ENCODE data around the gene FTL.

Gene FTL

DNA sequence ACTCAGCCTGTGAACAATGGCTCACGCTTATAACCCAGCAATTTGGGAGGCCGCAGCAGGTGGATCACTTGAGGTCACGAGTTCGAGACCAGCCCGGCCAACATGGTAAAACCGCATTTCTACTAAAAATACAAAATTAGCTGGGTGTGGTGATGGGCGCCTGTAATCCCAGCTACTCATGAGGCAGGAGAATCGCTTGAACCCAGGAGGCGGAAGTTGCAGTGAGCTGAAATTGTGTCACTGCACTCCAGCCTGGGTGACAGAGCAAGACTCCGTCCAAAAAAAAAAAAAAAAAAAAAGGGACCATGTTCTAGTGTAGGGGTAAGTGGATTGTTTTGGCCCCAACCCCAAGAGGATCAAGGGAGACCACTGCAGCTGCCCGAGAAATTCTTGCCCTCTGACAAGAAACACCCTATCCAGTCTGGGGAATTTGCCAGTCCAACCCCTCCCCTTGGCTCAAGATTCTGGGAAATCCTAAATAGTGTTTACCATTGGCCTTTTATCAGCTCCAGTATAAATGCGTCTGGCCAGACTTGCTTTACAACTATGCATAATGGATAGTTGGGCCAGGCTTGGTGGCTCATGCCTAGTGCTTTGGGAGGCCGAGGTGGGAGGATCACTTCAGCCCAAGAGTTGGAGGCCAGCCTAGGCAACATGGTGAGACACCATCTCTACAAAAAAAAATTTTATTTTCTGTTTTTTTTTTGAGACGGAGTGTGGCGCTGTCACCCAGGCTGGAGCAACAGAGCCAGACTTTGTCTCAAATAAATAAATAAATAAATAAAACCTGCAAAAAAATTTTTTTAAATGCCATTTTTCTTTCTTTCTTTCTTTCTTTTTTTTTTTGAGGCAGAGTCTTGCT, 36.7 kb upstream of the FTL start:
- Mint-ChIP-seq H3K27ac (ENCODE audit: low read depth) (no peak overlapping the region), H3K9me3 (no peaks in the 10 kb centered on the region), H3K4me1 (peaks cover 5% of the 10 kb centered on the region), H3K4me3 (no peak overlapping the region), H3K27me3 (no peaks in the 10 kb centered on the region), H3K36me3 (ENCODE audit: insufficient read depth) (peaks cover 3% of the 10 kb centered on the region)
- DNase-seq (ENCODE audit: low spot score in 2 of 2) (no peak), ATAC-seq (replicated peaks; ENCODE audit: extremely low read depth, poor library complexity, severe bottlenecking) (no peak)

DNA sequence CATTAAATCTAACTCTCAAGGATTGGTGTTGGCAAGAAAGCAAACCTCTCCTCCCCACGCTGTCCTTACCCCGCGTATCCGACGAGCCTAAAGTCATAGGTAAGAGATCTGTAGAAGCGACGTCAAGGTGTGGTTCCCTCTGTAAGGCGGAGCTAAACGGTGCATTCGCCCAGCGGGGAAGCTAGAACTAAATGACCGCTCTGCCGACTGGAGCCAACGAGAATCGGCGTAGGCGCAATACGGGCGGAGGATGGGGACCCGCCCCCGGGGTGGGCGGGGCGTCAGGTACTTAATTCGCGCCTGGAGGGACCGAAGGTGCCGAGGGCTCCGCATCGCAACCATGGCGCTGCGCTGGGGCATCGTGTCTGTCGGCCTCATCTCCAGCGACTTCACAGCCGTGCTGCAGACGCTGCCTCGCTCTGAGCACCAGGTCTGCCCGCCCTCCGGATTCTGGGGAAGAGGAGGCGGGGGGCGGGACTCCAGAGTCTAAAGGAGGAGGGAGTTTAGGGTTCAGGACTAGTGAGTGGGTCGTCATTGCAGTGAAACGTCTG, 31.7 kb upstream of the FTL start, which contains the start of gene DHDH:
TSS of gene DHDH (plus strand) at position 318 of the 551 bp plus-strand sequence. CDS start at position 341, 23 bp downstream.
- H3K4me3 Mint-ChIP-seq: peak within 1 kb of the TSS; percentile 81
- no peaks in the 10 kb centered on the region for H3K9me3 Mint-ChIP-seq
- H3K27me3 Mint-ChIP-seq: no peaks in the 10 kb centered on the region
- no peaks in the 10 kb centered on the region for H3K36me3 Mint-ChIP-seq (ENCODE audit: insufficient read depth)
- peak; percentile 68 to 72 for DNase-seq (ENCODE audit: low spot score in 2 of 2)
- H3K27ac Mint-ChIP-seq (ENCODE audit: low read depth): no peak within 1 kb of the TSS
- peak; percentile 89 for ATAC-seq (replicated peaks; ENCODE audit: extremely low read depth, poor library complexity, severe bottlenecking)
- peaks cover 10% of the 10 kb centered on the region for H3K4me1 Mint-ChIP-seq

DNA sequence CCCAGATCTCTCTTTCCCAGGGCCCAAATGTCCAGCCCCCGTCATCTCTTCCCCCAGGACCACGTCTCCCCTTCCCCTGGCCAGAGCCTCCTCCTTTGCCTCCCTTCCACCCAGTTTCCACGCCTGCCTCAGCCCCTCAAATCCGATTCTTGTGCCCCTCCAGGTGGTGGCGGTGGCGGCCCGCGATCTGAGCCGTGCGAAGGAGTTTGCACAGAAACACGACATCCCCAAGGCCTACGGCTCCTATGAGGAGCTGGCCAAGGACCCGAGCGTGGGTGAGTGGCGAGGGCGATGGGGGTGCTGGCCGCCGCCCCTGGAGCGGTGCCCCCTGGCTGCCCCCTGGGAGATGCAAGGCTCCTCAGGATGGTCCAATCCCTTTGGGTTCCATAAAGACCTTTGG, 30.3 kb upstream of the FTL start:
- Mint-ChIP-seq H3K27ac (ENCODE audit: low read depth) (no peak overlapping the region), H3K4me3 (no peak overlapping the region)
- no peak for ATAC-seq (replicated peaks; ENCODE audit: extremely low read depth, poor library complexity, severe bottlenecking)

DNA sequence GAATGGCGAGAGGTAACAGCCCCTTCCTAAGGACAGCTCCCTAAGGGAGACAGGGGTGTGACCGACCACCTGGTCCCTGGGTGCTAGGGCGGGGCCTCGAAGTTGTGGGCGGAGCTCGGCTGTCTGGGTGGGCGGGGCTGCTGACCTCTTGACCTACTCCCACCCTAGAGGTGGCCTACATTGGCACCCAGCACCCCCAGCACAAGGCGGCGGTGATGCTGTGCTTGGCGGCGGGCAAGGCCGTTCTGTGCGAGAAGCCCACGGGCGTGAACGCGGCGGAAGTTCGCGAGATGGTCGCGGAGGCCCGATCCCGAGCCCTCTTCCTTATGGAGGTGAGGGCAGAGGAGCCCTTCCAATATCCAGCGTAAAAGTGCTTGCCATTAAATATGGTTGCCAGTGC, 29.2 kb upstream of the FTL start:
- DNase-seq (ENCODE audit: low spot score in 2 of 2): no peak
- no peaks in the 10 kb centered on the region for H3K27me3 Mint-ChIP-seq
- H3K4me1 Mint-ChIP-seq: peaks cover 10% of the 10 kb centered on the region
- no peak for ATAC-seq (replicated peaks; ENCODE audit: extremely low read depth, poor library complexity, severe bottlenecking)
- no peak overlapping the region for H3K4me3 Mint-ChIP-seq
- H3K9me3 Mint-ChIP-seq: no peaks in the 10 kb centered on the region
- no peak overlapping the region for H3K27ac Mint-ChIP-seq (ENCODE audit: low read depth)
- no peaks in the 10 kb centered on the region for H3K36me3 Mint-ChIP-seq (ENCODE audit: insufficient read depth)

More for the DNA sequence above, 30.3 kb upstream of the FTL start:
- no peaks in the 10 kb centered on the region for H3K27me3 Mint-ChIP-seq
- no peaks in the 10 kb centered on the region for H3K9me3 Mint-ChIP-seq
- no peaks in the 10 kb centered on the region for H3K36me3 Mint-ChIP-seq (ENCODE audit: insufficient read depth)
- peaks cover 10% of the 10 kb centered on the region for H3K4me1 Mint-ChIP-seq
- no peak for DNase-seq (ENCODE audit: low spot score in 2 of 2)

DNA sequence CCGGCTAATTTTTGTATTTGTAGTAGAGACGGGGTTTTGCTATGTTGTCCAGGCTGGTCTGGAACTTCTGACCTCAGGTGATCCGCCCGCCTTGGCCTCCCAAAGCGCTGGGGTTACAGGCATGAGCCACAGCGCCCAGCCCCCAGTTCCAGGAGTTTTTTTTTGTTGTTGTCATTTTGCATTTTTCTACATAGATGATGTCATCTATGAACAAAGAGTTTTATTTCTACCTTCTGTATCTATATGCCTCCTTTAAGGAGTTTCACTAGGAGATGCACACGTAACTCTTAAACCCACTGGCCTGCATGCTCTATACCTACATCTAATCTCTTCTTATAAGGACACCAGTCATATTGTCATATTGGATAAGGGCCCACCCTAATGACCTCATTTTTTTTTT, 26.9 kb upstream of the FTL start:
- Mint-ChIP-seq H3K9me3 (no peaks in the 10 kb centered on the region), H3K4me1 (peaks cover 7% of the 10 kb centered on the region), H3K4me3 (no peak overlapping the region), H3K27ac (ENCODE audit: low read depth) (no peak overlapping the region), H3K27me3 (no peaks in the 10 kb centered on the region), H3K36me3 (ENCODE audit: insufficient read depth) (no peaks in the 10 kb centered on the region)
- DNase-seq (ENCODE audit: low spot score in 2 of 2) (no peak), ATAC-seq (replicated peaks; ENCODE audit: extremely low read depth, poor library complexity, severe bottlenecking) (no peak)

DNA sequence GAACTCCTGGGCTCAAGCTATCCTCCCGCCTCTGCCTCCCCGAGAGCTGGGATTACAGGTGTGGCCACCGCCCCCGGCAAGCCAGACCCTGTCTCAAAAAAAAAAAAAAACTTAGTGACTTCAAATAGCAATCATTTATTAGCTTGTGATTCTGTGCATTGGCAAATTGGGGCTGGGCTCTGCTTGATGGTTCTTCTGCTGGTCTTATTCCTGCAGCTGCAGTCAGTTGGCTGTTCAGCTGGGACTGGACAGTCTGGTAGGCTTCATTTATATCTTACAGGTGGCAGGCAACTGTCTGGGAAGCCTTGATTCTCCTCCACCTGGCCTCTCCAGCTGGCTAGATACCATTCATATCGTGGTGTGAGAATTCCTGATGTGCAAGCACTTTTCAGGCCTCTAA, 24.2 kb upstream of the FTL start:
- Mint-ChIP-seq H3K9me3 (no peaks in the 10 kb centered on the region), H3K27me3 (no peaks in the 10 kb centered on the region), H3K4me1 (no peaks in the 10 kb centered on the region), H3K4me3 (no peak overlapping the region), H3K27ac (ENCODE audit: low read depth) (no peak overlapping the region), H3K36me3 (ENCODE audit: insufficient read depth) (no peaks in the 10 kb centered on the region)
- no peak for ATAC-seq (replicated peaks; ENCODE audit: extremely low read depth, poor library complexity, severe bottlenecking)
- DNase-seq (ENCODE audit: low spot score in 2 of 2): no peak

DNA sequence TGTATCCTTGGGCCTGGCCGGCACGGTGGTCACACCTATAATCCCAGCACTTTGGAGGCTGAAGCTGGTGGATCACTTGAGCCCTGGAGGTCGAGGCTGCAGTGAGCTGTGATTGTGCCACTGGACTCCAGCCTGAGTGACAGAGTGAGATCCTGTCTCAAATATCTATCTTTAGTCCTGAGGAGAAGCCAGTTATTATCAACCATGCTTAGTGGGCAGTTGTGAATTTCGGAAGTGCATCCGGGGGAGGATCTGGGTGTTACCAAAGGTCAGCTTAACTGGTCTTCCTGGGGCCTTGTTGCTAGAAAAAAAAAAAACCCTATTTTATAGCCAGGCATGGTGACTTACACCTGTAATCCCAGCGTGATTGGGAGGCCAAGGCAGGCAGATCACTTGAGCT, 22.0 kb upstream of the FTL start:
- Mint-ChIP-seq H3K27me3 (no peaks in the 10 kb centered on the region), H3K27ac (ENCODE audit: low read depth) (no peak overlapping the region)
- ATAC-seq (replicated peaks; ENCODE audit: extremely low read depth, poor library complexity, severe bottlenecking): no peak

DNA sequence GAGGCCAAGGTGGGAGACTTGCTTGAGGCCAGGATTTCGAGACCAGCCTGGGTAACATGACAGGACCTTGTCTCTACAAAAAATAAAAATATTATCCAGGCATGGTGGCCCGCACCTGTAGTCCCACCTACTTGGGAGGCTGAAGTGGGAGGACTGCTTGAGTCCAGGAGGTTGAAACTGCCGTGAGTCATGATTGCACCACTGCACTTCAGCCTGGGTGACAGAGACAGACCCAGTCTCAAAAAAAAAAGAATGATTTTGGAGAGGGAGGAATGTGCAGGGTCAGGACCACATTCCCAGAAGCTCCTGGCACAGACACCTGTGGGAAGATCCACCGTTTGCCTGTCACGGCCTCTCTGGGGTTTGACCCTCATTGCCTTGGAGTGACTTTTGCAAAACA, 19.7 kb upstream of the FTL start:
- DNase-seq (ENCODE audit: low spot score in 2 of 2): no peak
- Mint-ChIP-seq H3K4me3 (no peak overlapping the region), H3K4me1 (no peaks in the 10 kb centered on the region), H3K27ac (ENCODE audit: low read depth) (no peak overlapping the region), H3K27me3 (no peaks in the 10 kb centered on the region), H3K9me3 (no peaks in the 10 kb centered on the region), H3K36me3 (ENCODE audit: insufficient read depth) (no peaks in the 10 kb centered on the region)
- ATAC-seq (replicated peaks; ENCODE audit: extremely low read depth, poor library complexity, severe bottlenecking): no peak

More for the DNA sequence above, 22.0 kb upstream of the FTL start:
- Mint-ChIP-seq H3K4me1 (no peaks in the 10 kb centered on the region), H3K4me3 (no peak overlapping the region), H3K36me3 (ENCODE audit: insufficient read depth) (no peaks in the 10 kb centered on the region), H3K9me3 (no peaks in the 10 kb centered on the region)
- no peak for DNase-seq (ENCODE audit: low spot score in 2 of 2)

DNA sequence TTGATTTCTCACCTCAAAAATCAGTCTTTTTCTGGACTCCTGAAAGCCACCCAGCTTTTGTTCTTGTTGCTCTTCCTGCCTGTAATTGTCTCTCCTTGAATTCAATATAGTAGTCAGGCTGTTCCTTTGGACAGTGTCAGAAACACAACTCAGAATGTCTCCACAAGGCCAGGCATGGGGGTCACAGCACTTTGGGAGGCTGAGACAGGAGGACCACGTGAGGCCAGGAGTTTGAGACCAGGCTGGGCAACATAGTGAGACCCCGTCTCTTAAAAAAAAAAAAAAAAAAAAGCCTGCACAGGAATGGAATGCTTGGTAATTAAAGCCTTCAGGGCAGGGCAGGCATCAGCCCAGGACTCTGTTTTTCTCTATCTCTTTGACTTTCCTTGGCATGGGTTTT, 19.3 kb upstream of the FTL start:
- no peak for ATAC-seq (replicated peaks; ENCODE audit: extremely low read depth, poor library complexity, severe bottlenecking)
- Mint-ChIP-seq H3K9me3 (no peaks in the 10 kb centered on the region), H3K4me1 (no peaks in the 10 kb centered on the region), H3K27ac (ENCODE audit: low read depth) (no peak overlapping the region), H3K36me3 (ENCODE audit: insufficient read depth) (no peaks in the 10 kb centered on the region), H3K27me3 (no peaks in the 10 kb centered on the region), H3K4me3 (no peak overlapping the region)
- DNase-seq (ENCODE audit: low spot score in 2 of 2): no peak

DNA sequence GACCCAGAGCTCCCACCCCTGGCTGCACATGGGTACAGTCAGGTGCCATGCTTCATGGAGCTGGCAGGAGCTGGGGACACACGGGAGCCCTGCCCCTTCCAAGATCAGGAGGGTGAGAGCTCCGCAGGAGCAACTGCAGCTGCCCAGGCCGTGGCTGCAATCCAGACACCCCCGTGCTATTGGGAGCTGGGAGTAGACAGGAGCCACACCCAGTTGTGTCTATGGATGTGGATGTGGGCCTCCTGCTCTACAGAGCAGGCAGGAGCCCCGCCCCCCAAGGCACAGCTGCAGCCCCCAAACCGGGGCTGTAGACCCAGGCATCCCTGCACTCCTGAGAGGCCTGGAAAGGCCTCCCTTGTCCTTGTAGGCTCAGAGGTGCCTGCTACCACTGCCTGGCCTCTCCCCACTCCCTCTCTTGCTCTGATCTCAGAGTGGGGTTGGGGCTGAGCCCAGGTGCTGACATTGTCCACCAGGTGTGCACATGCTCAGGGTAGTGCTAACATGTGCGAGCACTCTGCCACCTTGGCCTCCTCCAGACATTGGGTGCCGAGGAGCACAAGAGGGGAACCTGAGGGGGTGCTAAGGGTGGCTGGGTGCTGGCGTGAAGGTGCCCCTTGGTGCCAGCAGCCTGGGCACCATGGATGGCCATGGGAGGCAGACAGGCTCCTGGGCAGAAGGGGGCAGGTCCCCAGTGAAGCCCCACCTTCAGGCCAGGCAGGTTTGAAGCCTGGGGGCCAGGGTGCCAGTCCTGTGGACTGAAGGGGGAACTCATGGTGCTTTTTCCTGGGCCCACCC, 18.4 kb upstream of the FTL start:
- Mint-ChIP-seq H3K4me1 (no peaks in the 10 kb centered on the region), H3K9me3 (no peaks in the 10 kb centered on the region), H3K27ac (ENCODE audit: low read depth) (no peak overlapping the region), H3K36me3 (ENCODE audit: insufficient read depth) (no peaks in the 10 kb centered on the region), H3K4me3 (no peak overlapping the region), H3K27me3 (no peaks in the 10 kb centered on the region)
- DNase-seq (ENCODE audit: low spot score in 2 of 2): no peak
- ATAC-seq (replicated peaks; ENCODE audit: extremely low read depth, poor library complexity, severe bottlenecking): no peak

DNA sequence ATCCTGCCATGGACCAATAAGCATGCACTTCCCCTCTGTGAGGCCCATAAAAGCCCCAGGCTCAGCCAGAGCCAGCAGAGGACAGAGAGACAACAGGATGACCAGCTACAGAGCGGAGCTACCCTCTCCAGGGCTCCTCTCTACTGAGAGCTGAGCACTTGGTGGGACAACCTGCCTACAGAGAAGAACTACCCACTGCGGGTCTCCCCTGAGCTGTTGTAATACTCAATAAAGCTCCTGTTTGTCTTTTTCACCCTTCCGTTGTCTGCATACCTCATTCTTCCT, 17.9 kb upstream of the FTL start:
- H3K9me3 Mint-ChIP-seq: no peaks in the 10 kb centered on the region
- H3K36me3 Mint-ChIP-seq (ENCODE audit: insufficient read depth): no peaks in the 10 kb centered on the region
- H3K27me3 Mint-ChIP-seq: no peaks in the 10 kb centered on the region
- ATAC-seq (replicated peaks; ENCODE audit: extremely low read depth, poor library complexity, severe bottlenecking) (no peak), DNase-seq (ENCODE audit: low spot score in 2 of 2) (no peak)
- no peaks in the 10 kb centered on the region for H3K4me1 Mint-ChIP-seq
- H3K4me3 Mint-ChIP-seq: no peak overlapping the region
- no peak overlapping the region for H3K27ac Mint-ChIP-seq (ENCODE audit: low read depth)

DNA sequence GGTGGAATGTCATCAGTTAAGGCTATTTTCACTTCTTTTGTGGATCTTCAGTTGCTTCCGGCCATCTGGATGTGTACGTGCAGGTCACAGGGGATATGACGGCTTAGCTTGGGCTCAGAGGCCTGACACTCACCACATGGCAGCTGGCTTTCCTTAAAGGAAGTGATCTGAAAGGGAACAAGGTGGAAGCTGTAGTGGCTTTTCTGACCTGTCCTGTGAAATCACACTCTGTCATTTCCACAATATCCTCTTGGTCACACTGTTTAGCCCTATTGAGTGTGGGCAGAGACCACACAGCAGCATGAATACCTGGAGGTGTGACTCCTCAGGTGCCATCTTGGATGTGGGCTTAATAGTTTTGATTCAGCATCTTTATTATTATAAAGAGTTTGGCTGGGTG, 14.9 kb upstream of the FTL start:
- no peak overlapping the region for H3K27ac Mint-ChIP-seq (ENCODE audit: low read depth)
- peaks cover under 1% of the 10 kb centered on the region for H3K4me1 Mint-ChIP-seq
- H3K36me3 Mint-ChIP-seq (ENCODE audit: insufficient read depth): peaks cover 4% of the 10 kb centered on the region
- no peak for ATAC-seq (replicated peaks; ENCODE audit: extremely low read depth, poor library complexity, severe bottlenecking)
- no peak overlapping the region for H3K4me3 Mint-ChIP-seq
- H3K9me3 Mint-ChIP-seq: no peaks in the 10 kb centered on the region
- H3K27me3 Mint-ChIP-seq: no peaks in the 10 kb centered on the region
- no peak for DNase-seq (ENCODE audit: low spot score in 2 of 2)

All from central memory CD8-positive, alpha-beta T cell (primary cell).